Keratinocyte (primary cell): ENCODE results near the gene SS18. TPM values are rescaled to one million over a fixed set of nuclear protein-coding genes. Genes with fewer than 3 reads are reported as not detected.

Experiments
- DNase-seq: peaks from one replicate; pipeline ENCODE4 v3.0.0-alpha.2; 2011; ENCODE audit warnings: low read depth, missing footprints, low spot score
- FAIRE-seq: peaks from 2 replicates; lab custom pipeline; 2011; peaks lifted over from hg19 to GRCh38; lab: Jason Lieb, UNC
- H2AFZ ChIP-seq: 2 replicates; pipeline ENCODE4 v1.6.0; 2012; ENCODE audit warnings: low read length, control low read depth, inconsistent platforms; ENCODE audit not compliant: control insufficient read depth
- H3K27ac ChIP-seq: 2 replicates; pipeline ENCODE4 v1.5.1; 2011; ENCODE audit warnings: low read length; ENCODE audit not compliant: control insufficient read depth, insufficient read depth
- H3K27me3 ChIP-seq: 3 replicates; pipeline ENCODE4 v1.6.0; 2011; ENCODE audit warnings: low read length; ENCODE audit not compliant: control insufficient read depth, insufficient read depth; ENCODE audit errors: extremely low read depth
- H3K36me3 ChIP-seq, 2 experiments: 2 replicates in 1 of 2; 3 replicates in 1 of 2; pipeline ENCODE4 v1.5.1; 2011; ENCODE audit warnings: low read length in 2 of 2, mild to moderate bottlenecking in 1 of 2; ENCODE audit not compliant: control insufficient read depth in 2 of 2, insufficient read depth in 2 of 2; ENCODE audit errors: extremely low read depth in 1 of 2
- H3K4me1 ChIP-seq: 3 replicates; pipeline ENCODE4 v1.5.1; 2011; ENCODE audit warnings: low read length; ENCODE audit not compliant: control insufficient read depth, insufficient read depth; ENCODE audit errors: extremely low read depth
- H3K4me2 ChIP-seq: 3 replicates; pipeline ENCODE4 v1.6.0; 2011; ENCODE audit warnings: low read depth, low read length; ENCODE audit not compliant: control insufficient read depth, insufficient read depth; ENCODE audit errors: extremely low read depth
- H3K4me3 ChIP-seq, 3 experiments: fragments of 200-600 bp in 1 of 3; sonication (generic) in 1 of 3; 2 replicates in 2 of 3; 3 replicates in 1 of 3; pipeline ENCODE4 v1.5.1; 2011 to 2016; ENCODE audit warnings: low read length in 3 of 3, mild to moderate bottlenecking in 3 of 3, control low read depth in 2 of 3, inconsistent platforms in 1 of 3, low read depth in 1 of 3, mixed read lengths in 1 of 3, mixed run types in 1 of 3, moderate library complexity in 1 of 3; ENCODE audit not compliant: control insufficient read depth in 2 of 3, insufficient read depth in 2 of 3; ENCODE audit errors: extremely low read depth in 1 of 3
- H3K79me2 ChIP-seq: 2 replicates; pipeline ENCODE4 v1.6.0; 2012; ENCODE audit warnings: low read length; ENCODE audit not compliant: control insufficient read depth, insufficient read depth
- H3K9ac ChIP-seq: 3 replicates; pipeline ENCODE4 v1.6.0; 2011; ENCODE audit warnings: low read length; ENCODE audit not compliant: control insufficient read depth, insufficient read depth; ENCODE audit errors: extremely low read depth
- H3K9me1 ChIP-seq: 3 replicates; pipeline ENCODE4 v1.6.0; 2011; ENCODE audit warnings: low read length; ENCODE audit not compliant: control insufficient read depth, insufficient read depth; ENCODE audit errors: extremely low read depth
- H3K9me3 ChIP-seq: 2 replicates; pipeline ENCODE4 v1.5.1; 2012; ENCODE audit warnings: low read depth, low read length; ENCODE audit not compliant: control insufficient read depth
- H4K20me1 ChIP-seq: 3 replicates; pipeline ENCODE4 v1.6.0; 2011; ENCODE audit warnings: low read length; ENCODE audit not compliant: control insufficient read depth, insufficient read depth; ENCODE audit errors: extremely low read depth
- EZH2 ChIP-seq: IDR thresholded peaks from one replicate; pipeline ENCODE4 v1.6.1; 2012; ENCODE audit warnings: inconsistent platforms, mild to moderate bottlenecking, low read length, moderate library complexity
- dilution Hi-C: fragments of 300-500 bp; cut with MboI; formaldehyde crosslinking; loops from one replicate; pipeline ENCODE4 v1.7.0; 2020; ENCODE audit warnings: low sequenced_read_pairs; ENCODE audit not compliant: extremely low pct_ligation_motif_present
- polyA plus RNA-seq, 5 experiments: library from polyadenylated mRNA; depleted of rRNA in 3 of 5; stranded (reverse) in 3 of 5; stranded (forward) in 1 of 5; unstranded in 1 of 5; fragments of >200 nt; gene quantifications; 1 replicate in 1 of 5; 2 replicates in 3 of 5; 3 replicates in 1 of 5; pipeline versions ENCODE4 v1.2.1 to v1.2.3, GENCODE V29; 2011 to 2012; ENCODE audit warnings: missing spikeins in 2 of 5, low read depth in 1 of 5, low replicate concordance in 1 of 5
- TF ChIP-seq, protein P1 (sequence below), 3 experiments: IDR thresholded peaks in 1 of 3; conservative IDR thresholded peaks in 1 of 3; optimal IDR thresholded peaks in 1 of 3; 2 replicates in 2 of 3; 3 replicates in 1 of 3; pipeline versions ENCODE3 to v1.5.1; 2011; ENCODE audit warnings: low read length in 3 of 3, mild to moderate bottlenecking in 3 of 3, moderate library complexity in 2 of 3, control low read depth in 1 of 3, inconsistent platforms in 1 of 3; ENCODE audit not compliant: insufficient read depth in 2 of 3; ENCODE audit errors: extremely low read depth in 1 of 3

The SS18 gene
- polyA plus RNA-seq, 1 donor (not counting 4 experiments of a cell fraction or from before 2014, with no cell fraction given) = 140 TPM

- no peak for FAIRE-seq
- H3K27ac ChIP-seq = no peak overlapping the region
- dilution Hi-C loops = no loop called here
These were observed 84.5 kb downstream of the SS18 start for GRCh38 chr18:26005950-26006349.

GRCh38 chr18:26004832-26005231 is 85.6 kb downstream of the SS18 start:
- DNase-seq (no peak), FAIRE-seq (no peak)
- no peak overlapping the region for H3K4me3 ChIP-seq
- H3K36me3 ChIP-seq = no peaks in the 10 kb centered on the region
- dilution Hi-C loops = no loop called here
- no peaks in the 10 kb centered on the region for H3K9me3 ChIP-seq
- H4K20me1 ChIP-seq = no peaks in the 10 kb centered on the region
- no peak overlapping the region for H3K27ac ChIP-seq
- no peak overlapping the region for H3K9ac ChIP-seq
- H3K79me2 ChIP-seq = no peaks in the 10 kb centered on the region
- no peak overlapping the region for H3K4me2 ChIP-seq
- TF ChIP-seq EZH2 = no peak
- TF ChIP-seq, protein P1, sequence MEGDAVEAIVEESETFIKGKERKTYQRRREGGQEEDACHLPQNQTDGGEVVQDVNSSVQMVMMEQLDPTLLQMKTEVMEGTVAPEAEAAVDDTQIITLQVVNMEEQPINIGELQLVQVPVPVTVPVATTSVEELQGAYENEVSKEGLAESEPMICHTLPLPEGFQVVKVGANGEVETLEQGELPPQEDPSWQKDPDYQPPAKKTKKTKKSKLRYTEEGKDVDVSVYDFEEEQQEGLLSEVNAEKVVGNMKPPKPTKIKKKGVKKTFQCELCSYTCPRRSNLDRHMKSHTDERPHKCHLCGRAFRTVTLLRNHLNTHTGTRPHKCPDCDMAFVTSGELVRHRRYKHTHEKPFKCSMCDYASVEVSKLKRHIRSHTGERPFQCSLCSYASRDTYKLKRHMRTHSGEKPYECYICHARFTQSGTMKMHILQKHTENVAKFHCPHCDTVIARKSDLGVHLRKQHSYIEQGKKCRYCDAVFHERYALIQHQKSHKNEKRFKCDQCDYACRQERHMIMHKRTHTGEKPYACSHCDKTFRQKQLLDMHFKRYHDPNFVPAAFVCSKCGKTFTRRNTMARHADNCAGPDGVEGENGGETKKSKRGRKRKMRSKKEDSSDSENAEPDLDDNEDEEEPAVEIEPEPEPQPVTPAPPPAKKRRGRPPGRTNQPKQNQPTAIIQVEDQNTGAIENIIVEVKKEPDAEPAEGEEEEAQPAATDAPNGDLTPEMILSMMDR (optimal IDR thresholded peaks at IDR 0.05 in 1 of 3, IDR thresholded peaks at IDR 0.05 in 1 of 3, conservative IDR thresholded peaks at IDR 0.05 in 1 of 3; ENCODE audit: extremely low read depth in 1 of 3, insufficient read depth in 2 of 3, low read length in 3 of 3) = no peak
- no peak overlapping the region for H2AFZ ChIP-seq
- H3K27me3 ChIP-seq = no peaks in the 10 kb centered on the region
- no peaks in the 10 kb centered on the region for H3K4me1 ChIP-seq
- no peaks in the 10 kb centered on the region for H3K9me1 ChIP-seq

More at GRCh38 chr18:26005950-26006349, 84.5 kb downstream of the SS18 start:
- no peaks in the 10 kb centered on the region for H4K20me1 ChIP-seq
- no peaks in the 10 kb centered on the region for H3K79me2 ChIP-seq
- H3K4me2 ChIP-seq = no peak overlapping the region
- no peak overlapping the region for H2AFZ ChIP-seq
- H3K4me3 ChIP-seq = no peak overlapping the region
- H3K9me3 ChIP-seq = no peaks in the 10 kb centered on the region
- H3K27me3 ChIP-seq = no peaks in the 10 kb centered on the region
- TF ChIP-seq, protein P1 (optimal IDR thresholded peaks at IDR 0.05 in 1 of 3, IDR thresholded peaks at IDR 0.05 in 1 of 3, conservative IDR thresholded peaks at IDR 0.05 in 1 of 3; ENCODE audit: extremely low read depth in 1 of 3, insufficient read depth in 2 of 3, low read length in 3 of 3) = no peak
- TF ChIP-seq EZH2 = no peak
- no peaks in the 10 kb centered on the region for H3K4me1 ChIP-seq
- peaks cover under 1 to 3% of the 10 kb centered on the region in 2 experiments for H3K36me3 ChIP-seq
- DNase-seq = no peak
- no peaks in the 10 kb centered on the region for H3K9me1 ChIP-seq
- no peak overlapping the region for H3K9ac ChIP-seq
